Measurements from ENCODE around the gene FN3K. TPM values are rescaled to one million over a fixed set of nuclear protein-coding genes. Genes with fewer than 3 reads are reported as not detected.

The FN3K gene
- total RNA-seq, 1 donor from 2014 or later, result 27.4 TPM

DNA sequence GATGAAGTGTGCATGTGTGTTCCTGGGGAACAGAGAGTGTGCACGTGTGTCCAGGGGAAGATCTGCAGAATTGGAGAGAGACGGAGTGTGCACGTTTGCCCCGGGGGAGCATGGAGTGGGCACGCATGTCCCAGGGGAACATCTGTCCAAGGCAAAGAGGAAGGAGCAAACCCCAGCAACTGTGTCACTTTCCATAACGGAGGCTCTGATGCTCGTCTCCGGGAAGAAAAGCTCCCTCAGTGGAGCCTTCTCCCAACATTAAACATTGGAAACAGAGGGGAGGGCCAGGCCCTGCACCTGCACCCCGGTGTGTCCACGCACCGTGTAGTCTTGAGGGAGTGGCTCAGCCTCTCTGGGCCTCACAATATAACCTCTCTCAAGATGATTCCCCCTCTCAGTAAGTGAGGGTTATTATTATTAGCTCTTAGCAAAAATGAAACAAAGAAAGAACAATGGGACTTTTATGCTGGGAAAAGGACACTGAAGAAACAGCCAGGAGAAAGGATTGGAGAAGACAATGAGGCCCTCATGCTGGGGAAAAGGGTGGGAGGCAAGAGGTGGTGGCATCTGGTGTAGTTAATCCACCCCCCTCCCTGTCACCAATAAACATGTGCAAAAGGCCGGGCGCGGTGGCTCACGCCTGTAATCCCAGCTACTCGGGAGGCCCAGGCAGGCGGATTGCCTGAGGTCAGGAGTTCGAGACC lies 44.5 kb upstream of the FN3K start:
- H3K4me1 ChIP-seq, result no peaks in the 10 kb centered on the region
- H3K9me3 ChIP-seq, result no peaks in the 10 kb centered on the region
- DNase-seq, result no peak
- H3K36me3 ChIP-seq, result no peaks in the 10 kb centered on the region
- no peaks in the 10 kb centered on the region for H3K27me3 ChIP-seq
- intact Hi-C loops (cut with DNase I), result no loop called here
- TF ChIP-seq, protein P1, sequence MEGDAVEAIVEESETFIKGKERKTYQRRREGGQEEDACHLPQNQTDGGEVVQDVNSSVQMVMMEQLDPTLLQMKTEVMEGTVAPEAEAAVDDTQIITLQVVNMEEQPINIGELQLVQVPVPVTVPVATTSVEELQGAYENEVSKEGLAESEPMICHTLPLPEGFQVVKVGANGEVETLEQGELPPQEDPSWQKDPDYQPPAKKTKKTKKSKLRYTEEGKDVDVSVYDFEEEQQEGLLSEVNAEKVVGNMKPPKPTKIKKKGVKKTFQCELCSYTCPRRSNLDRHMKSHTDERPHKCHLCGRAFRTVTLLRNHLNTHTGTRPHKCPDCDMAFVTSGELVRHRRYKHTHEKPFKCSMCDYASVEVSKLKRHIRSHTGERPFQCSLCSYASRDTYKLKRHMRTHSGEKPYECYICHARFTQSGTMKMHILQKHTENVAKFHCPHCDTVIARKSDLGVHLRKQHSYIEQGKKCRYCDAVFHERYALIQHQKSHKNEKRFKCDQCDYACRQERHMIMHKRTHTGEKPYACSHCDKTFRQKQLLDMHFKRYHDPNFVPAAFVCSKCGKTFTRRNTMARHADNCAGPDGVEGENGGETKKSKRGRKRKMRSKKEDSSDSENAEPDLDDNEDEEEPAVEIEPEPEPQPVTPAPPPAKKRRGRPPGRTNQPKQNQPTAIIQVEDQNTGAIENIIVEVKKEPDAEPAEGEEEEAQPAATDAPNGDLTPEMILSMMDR (IDR thresholded peaks at IDR 0.05), result no peak
- no peak overlapping the region for H3K4me3 ChIP-seq
- no peak overlapping the region for H3K27ac ChIP-seq
- no peak for ATAC-seq

DNA sequence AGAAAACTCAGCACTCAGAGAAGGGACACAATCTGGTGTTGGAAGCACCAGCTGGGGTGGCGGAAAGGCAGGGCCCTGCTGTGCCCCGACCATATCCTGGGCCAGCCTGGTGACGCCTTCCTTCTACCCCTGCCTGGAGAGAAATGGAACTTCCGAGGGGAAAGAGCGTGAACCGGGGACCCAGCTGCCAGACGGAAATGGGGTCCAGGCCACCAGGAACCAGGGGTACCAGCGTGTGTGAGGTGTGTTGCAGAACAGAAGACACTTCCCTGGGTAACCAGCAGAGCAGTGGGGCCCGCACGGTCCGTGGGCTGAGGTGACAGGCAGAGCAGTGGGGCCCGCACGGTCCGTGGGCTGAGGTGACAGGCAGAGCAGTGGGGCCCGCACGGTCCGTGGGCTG lies 43.7 kb upstream of the FN3K start:
- intact Hi-C loops (cut with DNase I), result no loop called here
- Histone ChIP-seq H3K4me3 (no peak overlapping the region), H3K9me3 (no peaks in the 10 kb centered on the region), H3K36me3 (no peaks in the 10 kb centered on the region), H3K4me1 (no peaks in the 10 kb centered on the region), H3K27ac (no peak overlapping the region), H3K27me3 (no peaks in the 10 kb centered on the region)
- TF ChIP-seq, protein P1 (IDR thresholded peaks at IDR 0.05), result no peak
- ATAC-seq (no peak), DNase-seq (no peak)

DNA sequence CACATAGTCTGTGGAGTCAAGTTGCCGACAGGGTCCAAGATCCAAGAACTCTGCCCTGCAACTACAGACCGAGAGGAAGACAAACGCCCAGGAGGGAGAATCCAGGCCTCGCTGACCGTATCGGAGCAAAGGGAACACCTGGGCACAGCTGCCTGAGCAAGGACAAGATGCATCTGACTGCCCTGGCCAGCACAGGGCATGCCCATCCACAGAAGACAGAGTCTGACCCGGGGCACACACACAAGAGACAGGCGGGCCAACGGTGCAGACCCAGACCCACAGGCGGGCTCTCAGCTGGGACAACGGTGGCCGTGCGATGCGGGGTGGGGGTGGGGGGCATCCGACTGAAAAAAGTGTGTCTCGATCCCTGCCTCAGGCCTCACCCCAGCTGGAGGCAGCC lies 43.1 kb upstream of the FN3K start:
- TF ChIP-seq, protein P1 (IDR thresholded peaks at IDR 0.05), result no peak
- Histone ChIP-seq H3K27me3 (no peaks in the 10 kb centered on the region), H3K36me3 (no peaks in the 10 kb centered on the region), H3K4me3 (no peak overlapping the region), H3K4me1 (peaks cover 3% of the 10 kb centered on the region), H3K9me3 (no peaks in the 10 kb centered on the region), H3K27ac (no peak overlapping the region)
- ATAC-seq (no peak), DNase-seq (no peak)
- intact Hi-C loops (cut with DNase I), result no loop called here

DNA sequence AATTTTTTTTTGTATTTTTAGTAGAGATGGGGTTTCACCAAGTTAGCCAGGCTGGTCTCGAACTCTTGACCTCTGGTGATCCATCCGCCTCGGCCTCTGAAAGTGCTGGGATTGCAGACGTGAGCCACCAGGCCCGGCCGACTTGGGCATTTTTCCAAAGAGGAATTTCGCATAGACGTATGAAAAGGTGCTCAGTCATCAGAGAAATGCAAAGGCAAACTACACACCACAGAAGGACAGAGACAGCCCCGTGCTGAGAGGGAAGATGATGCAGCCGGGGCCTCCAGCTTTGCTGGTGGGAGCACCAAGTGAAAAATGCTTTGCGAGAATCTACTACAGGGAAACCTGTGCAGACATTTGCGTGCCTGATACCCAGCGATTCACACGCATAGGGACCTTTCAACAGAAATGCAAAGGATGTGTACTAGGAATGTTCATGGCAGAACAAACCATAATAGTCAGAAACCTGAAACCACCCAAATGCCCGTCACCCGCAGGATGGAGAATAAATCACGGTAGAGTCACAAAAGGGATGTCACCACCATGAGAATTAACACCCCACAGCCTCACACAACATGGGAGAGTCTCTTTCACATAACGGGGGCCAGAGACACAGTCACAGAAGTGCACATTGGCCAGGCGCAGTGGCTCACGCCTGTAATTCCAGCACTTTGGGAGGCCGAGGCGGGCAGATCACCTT lies 42.1 kb upstream of the FN3K start:
- TF ChIP-seq, protein P1 (IDR thresholded peaks at IDR 0.05), result no peak
- no peak overlapping the region for H3K4me3 ChIP-seq
- H3K4me1 ChIP-seq, result peaks cover 9% of the 10 kb centered on the region
- H3K9me3 ChIP-seq, result no peaks in the 10 kb centered on the region
- no peak overlapping the region for H3K27ac ChIP-seq
- H3K36me3 ChIP-seq, result no peaks in the 10 kb centered on the region
- H3K27me3 ChIP-seq, result no peaks in the 10 kb centered on the region
- DNase-seq, result no peak
- intact Hi-C loops (cut with DNase I), result no loop called here
- ATAC-seq, result no peak

DNA sequence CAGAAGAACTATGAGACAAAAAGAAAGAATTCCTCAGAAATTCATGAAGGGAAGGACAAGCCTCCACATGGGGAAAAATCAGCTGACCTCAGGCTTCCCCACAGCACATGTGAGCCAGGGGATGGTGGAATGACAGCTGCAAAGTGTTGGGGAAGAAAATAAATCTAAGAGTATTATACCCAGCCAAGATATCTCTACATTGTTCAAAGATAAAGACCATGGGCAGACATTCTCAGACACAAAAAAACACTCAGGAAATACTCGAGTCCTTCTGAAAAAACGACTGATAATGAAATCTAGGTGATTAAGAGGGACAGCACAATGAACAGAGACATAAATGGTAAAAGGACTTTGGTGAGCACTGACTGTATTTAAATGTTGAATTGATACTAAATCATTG lies 40.8 kb upstream of the FN3K start:
- no peaks in the 10 kb centered on the region for H3K36me3 ChIP-seq
- no peak for DNase-seq
- no peak overlapping the region for H3K4me3 ChIP-seq
- peaks cover 13% of the 10 kb centered on the region for H3K4me1 ChIP-seq
- H3K27ac ChIP-seq, result no peak overlapping the region
- no peak for ATAC-seq
- TF ChIP-seq, protein P1 (IDR thresholded peaks at IDR 0.05), result no peak
- H3K9me3 ChIP-seq, result no peaks in the 10 kb centered on the region
- intact Hi-C loops (cut with DNase I), result no loop called here
- no peaks in the 10 kb centered on the region for H3K27me3 ChIP-seq
